ENCODE data around the gene LINC00237.

The LINC00237 gene

DNA sequence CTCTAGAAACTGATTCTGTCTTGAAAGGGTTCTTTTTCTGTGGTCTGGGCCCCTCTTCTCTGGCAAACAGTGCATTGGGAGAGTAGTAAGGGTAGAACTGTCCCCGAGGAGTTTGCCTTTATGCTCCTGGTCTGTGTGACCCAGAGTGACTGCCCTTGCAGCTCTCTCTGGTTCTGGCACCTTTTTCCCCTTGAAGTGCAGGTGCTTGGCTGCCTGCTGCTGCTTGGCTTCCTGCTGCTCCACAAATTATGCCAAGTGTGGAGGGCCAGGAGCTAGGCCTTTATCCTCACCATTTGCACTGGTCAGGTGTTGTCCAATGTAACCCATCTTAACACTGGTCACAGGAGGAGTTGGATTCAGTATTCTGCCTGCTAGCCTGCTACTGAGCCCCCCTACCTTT, 30.9 kb upstream of the LINC00237 start:
- peaks cover 70% of the 10 kb centered on the region for H3K36me3 ChIP-seq (ENCODE audit: control insufficient read depth, insufficient read depth, low read length, severe bottlenecking)

DNA sequence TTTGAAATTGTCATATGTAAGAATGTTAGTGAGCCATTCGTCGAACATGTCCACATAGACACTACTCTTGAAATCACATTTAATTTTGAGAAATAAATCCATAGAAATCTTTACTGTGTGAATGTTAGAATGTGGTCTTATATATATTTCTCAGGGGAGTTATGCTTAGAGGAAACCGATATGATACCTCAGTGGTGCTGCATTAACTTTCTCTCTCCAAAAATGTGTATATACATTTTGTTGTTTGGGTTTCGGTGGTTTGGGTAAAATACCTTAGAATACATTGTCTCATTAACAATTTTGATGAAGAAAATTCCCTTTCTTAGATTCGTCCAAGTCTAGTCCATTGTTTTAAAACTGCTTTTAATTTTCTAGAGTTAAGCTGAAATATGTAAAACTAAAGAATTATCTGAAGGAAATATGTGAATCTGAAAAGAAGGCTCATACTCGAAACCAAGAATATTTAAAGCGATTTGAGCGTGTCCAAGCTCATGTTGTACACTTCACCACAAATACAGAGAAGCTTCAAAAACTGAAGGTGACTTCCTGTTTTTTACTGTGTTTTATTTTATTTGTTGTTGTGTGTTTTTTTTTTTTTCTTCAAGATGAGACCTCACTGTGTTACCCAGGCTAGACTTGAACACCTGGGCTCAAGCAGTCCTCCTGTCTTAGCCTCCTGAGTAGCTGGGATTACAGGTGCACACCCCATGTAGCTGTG, 30.0 kb upstream of the LINC00237 start:
- DNase-seq (ENCODE audit: low read depth) = no peak
- Histone ChIP-seq H3K9me3 (ENCODE audit: control insufficient read depth, low read length) (no peaks in the 10 kb centered on the region), H3K36me3 (ENCODE audit: control insufficient read depth, insufficient read depth, low read length, severe bottlenecking) (peaks cover 67% of the 10 kb centered on the region), H3K4me1 (ENCODE audit: control insufficient read depth, insufficient read depth, low read length) (no peaks in the 10 kb centered on the region), H3K9ac (ENCODE audit: low read length) (no peak overlapping the region), H3K27me3 (replicated peaks; ENCODE audit: control insufficient read depth, insufficient read depth, low read length) (no peaks in the 10 kb centered on the region), H3K4me3 (ENCODE audit: low read length) (no peak overlapping the region)

More for the DNA sequence above, 30.9 kb upstream of the LINC00237 start:
- Histone ChIP-seq H3K9ac (ENCODE audit: low read length) (no peak overlapping the region), H3K9me3 (ENCODE audit: control insufficient read depth, low read length) (no peaks in the 10 kb centered on the region), H3K4me1 (ENCODE audit: control insufficient read depth, insufficient read depth, low read length) (no peaks in the 10 kb centered on the region), H3K27me3 (replicated peaks; ENCODE audit: control insufficient read depth, insufficient read depth, low read length) (no peaks in the 10 kb centered on the region), H3K4me3 (ENCODE audit: low read length) (no peak overlapping the region)
- no peak for DNase-seq (ENCODE audit: low read depth)

DNA sequence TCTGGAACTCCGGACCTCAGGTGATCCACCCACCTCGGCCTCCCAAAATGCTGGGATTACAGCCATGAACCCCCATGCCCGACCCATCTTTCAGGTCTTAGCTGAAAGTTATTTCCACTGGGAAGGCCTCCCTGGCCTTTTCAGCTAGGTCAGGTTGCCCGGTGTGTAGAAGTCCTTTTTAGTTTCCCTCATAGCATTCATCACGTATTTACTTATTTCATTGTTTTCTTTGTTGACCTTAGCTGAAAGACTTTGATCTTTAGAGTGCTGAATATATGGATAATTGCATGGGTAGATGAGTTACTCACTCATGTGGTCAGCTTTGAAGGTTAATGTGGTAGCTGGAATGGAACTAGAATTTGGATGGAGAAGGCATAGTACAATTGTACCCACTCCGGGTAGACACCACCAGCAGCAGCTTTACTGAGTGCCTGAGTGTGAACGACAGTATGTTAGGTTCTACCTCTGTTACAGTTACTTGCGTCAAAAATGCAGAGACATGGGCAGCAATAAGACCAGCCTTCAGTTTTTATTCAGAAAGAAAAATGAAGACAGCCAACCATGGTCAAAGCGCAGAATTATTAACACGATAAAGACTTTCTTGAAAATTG, 28.8 kb upstream of the LINC00237 start:
- no peaks in the 10 kb centered on the region for H3K4me1 ChIP-seq (ENCODE audit: control insufficient read depth, insufficient read depth, low read length)
- H3K36me3 ChIP-seq (ENCODE audit: control insufficient read depth, insufficient read depth, low read length, severe bottlenecking) = peaks cover 64% of the 10 kb centered on the region
- H3K4me3 ChIP-seq (ENCODE audit: low read length) = no peak overlapping the region
- no peak for DNase-seq (ENCODE audit: low read depth)
- no peaks in the 10 kb centered on the region for H3K9me3 ChIP-seq (ENCODE audit: control insufficient read depth, low read length)
- no peaks in the 10 kb centered on the region for H3K27me3 ChIP-seq (replicated peaks; ENCODE audit: control insufficient read depth, insufficient read depth, low read length)
- no peak overlapping the region for H3K9ac ChIP-seq (ENCODE audit: low read length)

DNA sequence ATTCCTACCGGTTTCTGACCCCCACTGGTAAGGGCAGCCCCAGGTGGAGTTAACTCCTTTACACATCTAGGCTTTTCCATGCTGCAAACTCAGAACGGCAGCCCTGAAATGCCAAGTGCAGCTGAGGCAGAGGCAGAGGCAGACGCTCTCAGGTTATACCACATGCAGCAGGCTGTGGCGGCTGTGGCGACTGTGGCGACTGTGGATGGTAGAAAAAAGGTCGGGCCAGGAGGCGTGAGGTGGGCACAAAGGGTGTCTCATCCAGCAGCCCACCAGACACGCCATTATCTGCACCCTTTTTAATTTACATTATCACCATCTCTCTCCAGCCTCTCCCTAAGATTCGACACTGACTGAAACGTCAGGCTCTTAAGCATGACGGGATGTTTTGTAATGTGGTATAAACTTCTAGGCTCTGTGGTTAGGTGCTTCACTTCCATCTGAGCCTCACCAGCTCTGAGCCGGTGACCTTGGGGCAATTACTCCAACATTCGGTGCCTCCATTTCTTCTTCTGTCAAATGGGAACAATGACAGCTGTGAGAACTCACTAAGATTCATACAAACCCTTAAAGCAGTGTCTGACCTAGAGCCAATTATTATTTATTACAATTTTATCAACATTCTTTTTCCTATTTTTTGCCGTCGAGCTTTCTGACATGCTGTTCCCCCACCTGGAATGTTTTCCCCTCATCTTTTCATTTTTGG, 27.9 kb upstream of the LINC00237 start:
- Histone ChIP-seq H3K4me3 (ENCODE audit: low read length) (no peak overlapping the region), H3K9ac (ENCODE audit: low read length) (no peak overlapping the region), H3K27me3 (replicated peaks; ENCODE audit: control insufficient read depth, insufficient read depth, low read length) (no peaks in the 10 kb centered on the region), H3K36me3 (ENCODE audit: control insufficient read depth, insufficient read depth, low read length, severe bottlenecking) (peaks cover 55% of the 10 kb centered on the region), H3K4me1 (ENCODE audit: control insufficient read depth, insufficient read depth, low read length) (no peaks in the 10 kb centered on the region), H3K9me3 (ENCODE audit: control insufficient read depth, low read length) (no peaks in the 10 kb centered on the region)
- DNase-seq (ENCODE audit: low read depth) = no peak

DNA sequence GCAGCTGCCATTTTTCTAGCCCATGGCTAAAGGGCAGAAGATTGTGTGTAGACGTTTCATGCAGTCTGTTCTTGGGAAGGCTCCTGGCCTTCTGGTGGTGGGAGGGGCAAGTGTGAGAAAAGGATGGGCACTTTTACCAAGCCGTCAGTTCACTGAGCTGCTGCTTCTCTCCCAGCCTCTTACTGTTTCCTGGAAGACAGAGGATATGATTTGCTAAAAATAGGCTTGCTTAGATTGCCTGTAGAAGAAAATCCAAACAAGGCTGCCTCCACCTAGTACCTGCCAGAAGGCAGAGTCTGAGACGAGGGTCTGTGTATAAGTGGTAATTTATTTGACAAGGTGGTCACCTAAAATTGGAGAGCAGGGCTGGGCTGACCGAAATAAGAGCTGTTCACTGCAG, 27.2 kb upstream of the LINC00237 start:
- H3K9ac ChIP-seq (ENCODE audit: low read length) = no peak overlapping the region
- no peak overlapping the region for H3K4me3 ChIP-seq (ENCODE audit: low read length)
- no peaks in the 10 kb centered on the region for H3K9me3 ChIP-seq (ENCODE audit: control insufficient read depth, low read length)
- no peaks in the 10 kb centered on the region for H3K27me3 ChIP-seq (replicated peaks; ENCODE audit: control insufficient read depth, insufficient read depth, low read length)
- H3K4me1 ChIP-seq (ENCODE audit: control insufficient read depth, insufficient read depth, low read length) = no peaks in the 10 kb centered on the region
- no peak for DNase-seq (ENCODE audit: low read depth)
- peaks cover 48% of the 10 kb centered on the region for H3K36me3 ChIP-seq (ENCODE audit: control insufficient read depth, insufficient read depth, low read length, severe bottlenecking)

DNA sequence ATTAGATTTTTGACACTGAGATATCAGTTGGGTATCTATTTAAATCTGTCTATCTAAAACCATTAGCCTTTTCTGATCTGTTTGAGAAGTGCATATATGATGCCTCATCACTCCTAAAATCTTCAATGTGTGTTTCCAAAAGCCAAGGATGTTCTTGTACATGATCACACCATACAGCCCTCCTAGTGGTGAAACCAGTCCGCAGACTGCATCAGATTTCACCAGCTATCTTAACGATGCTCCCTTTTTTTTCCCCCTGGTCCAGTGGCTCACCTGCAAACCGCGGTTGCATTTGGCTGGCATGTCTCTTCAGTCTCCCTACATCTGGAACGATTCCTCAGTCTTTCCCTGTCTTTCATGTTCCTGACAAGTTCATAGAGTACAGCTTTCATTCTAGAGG, 23.7 kb upstream of the LINC00237 start:
- DNase-seq (ENCODE audit: low read depth) = no peak
- no peak overlapping the region for H3K9ac ChIP-seq (ENCODE audit: low read length)
- H3K4me1 ChIP-seq (ENCODE audit: control insufficient read depth, insufficient read depth, low read length) = peaks cover 7% of the 10 kb centered on the region
- peaks cover 21% of the 10 kb centered on the region for H3K36me3 ChIP-seq (ENCODE audit: control insufficient read depth, insufficient read depth, low read length, severe bottlenecking)
- no peaks in the 10 kb centered on the region for H3K9me3 ChIP-seq (ENCODE audit: control insufficient read depth, low read length)
- no peaks in the 10 kb centered on the region for H3K27me3 ChIP-seq (replicated peaks; ENCODE audit: control insufficient read depth, insufficient read depth, low read length)
- no peak overlapping the region for H3K4me3 ChIP-seq (ENCODE audit: low read length)

DNA sequence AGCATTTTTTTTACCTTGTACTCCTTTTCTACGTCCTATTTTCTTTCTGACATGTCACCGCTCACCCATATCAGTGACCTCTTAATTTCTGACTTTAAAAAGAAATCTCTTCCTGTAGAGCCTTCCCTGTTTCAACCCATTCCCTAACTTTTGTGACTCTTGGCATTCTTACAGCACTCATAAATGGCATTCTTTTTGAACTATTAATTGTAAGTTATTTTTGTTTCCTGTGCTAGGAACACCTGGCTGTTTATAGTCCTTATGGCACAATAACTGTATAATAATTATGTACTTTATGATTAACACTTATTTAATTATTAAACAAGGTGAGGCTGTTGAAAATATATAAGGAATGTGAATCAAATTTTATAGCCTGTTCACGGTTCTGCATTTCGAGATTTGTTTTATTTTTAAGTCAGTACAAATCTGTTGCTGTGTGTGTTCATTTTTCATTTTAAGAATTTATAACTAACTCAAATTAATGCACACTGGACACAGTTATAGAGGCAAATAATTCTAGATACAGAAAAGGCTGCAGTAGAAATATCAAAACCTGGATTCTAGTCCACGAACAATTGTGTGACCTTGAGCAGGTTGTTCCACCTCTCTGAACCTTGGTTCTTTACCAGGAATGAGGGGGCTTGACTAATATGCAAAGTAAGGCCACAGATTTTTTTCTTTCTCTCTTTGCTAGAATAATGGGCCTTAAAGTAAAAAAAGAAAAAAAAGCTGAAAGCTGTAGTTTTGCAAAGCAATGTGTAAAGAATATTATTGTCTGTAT, 21.2 kb upstream of the LINC00237 start:
- H3K9me3 ChIP-seq (ENCODE audit: control insufficient read depth, low read length) = no peaks in the 10 kb centered on the region
- no peaks in the 10 kb centered on the region for H3K27me3 ChIP-seq (replicated peaks; ENCODE audit: control insufficient read depth, insufficient read depth, low read length)
- no peak for DNase-seq (ENCODE audit: low read depth)
- peaks cover 7% of the 10 kb centered on the region for H3K4me1 ChIP-seq (ENCODE audit: control insufficient read depth, insufficient read depth, low read length)
- peaks cover 7% of the 10 kb centered on the region for H3K36me3 ChIP-seq (ENCODE audit: control insufficient read depth, insufficient read depth, low read length, severe bottlenecking)
- H3K9ac ChIP-seq (ENCODE audit: low read length) = peak overlapping the region; percentile 90
- peak overlapping the region; percentile 87 for H3K4me3 ChIP-seq (ENCODE audit: low read length)

DNA sequence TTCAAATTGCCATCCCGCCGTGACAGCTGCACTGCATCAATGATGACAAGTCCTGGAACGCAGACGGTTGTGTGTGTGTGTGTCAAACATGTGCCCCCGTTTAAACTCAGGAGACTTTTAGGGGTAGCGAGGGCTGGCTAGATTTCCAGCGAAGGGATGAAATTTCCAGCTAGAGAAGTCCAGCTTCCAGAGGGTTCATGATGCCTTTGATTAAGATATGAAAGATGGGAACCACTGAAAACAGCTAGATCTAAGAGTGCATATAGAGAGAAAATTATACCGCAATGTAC, 20.4 kb upstream of the LINC00237 start:
- no peaks in the 10 kb centered on the region for H3K27me3 ChIP-seq (replicated peaks; ENCODE audit: control insufficient read depth, insufficient read depth, low read length)
- H3K4me1 ChIP-seq (ENCODE audit: control insufficient read depth, insufficient read depth, low read length) = peaks cover 7% of the 10 kb centered on the region
- no peaks in the 10 kb centered on the region for H3K36me3 ChIP-seq (ENCODE audit: control insufficient read depth, insufficient read depth, low read length, severe bottlenecking)
- H3K9ac ChIP-seq (ENCODE audit: low read length) = peak overlapping the region; percentile 90
- H3K4me3 ChIP-seq (ENCODE audit: low read length) = peak overlapping the region; percentile 87
- no peaks in the 10 kb centered on the region for H3K9me3 ChIP-seq (ENCODE audit: control insufficient read depth, low read length)
- peak; percentile 63 for DNase-seq (ENCODE audit: low read depth)

DNA sequence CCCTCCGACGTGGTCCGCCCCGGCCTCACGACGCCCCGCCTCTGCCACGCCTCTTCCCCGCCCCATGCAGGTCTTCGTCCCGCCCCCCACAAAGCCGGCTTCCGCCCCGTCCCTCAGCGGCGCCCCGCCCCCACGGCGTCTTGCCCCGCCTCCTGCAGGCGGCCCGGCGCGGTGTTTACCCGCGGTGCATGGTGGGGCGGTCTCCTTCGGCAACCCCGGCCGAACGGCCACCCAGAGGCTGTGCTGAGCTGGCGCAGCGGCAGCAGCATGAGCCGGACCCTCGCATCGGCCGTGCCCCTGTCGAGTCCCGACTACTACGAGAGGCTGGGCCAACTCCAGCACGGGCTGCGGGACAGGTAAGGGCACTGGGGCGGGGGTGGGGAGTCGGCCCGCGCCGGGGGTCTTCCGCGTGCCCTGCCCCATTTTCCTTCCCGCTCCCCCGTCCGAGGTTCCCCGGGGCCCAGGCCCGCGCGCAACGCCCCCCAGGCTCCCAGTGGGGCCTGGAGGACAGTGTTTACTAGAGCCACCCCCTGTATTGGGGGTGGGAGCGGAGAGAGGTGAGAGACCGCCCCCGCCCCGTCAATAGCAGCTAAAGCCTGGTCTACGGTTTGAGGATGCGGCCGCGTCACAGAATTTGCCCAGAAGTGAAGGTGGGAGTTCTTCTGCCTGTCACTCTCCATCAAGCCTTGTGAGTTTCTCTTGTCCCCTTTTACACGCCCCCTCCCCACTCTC, 19.9 kb upstream of the LINC00237 start, which contains the start of gene KIZ:
TSS of gene KIZ (plus strand) at position 234 of the 732 bp plus-strand sequence. CDS start at position 268, 34 bp downstream.
- no peaks in the 10 kb centered on the region for H3K9me3 ChIP-seq (ENCODE audit: control insufficient read depth, low read length)
- no peaks in the 10 kb centered on the region for H3K36me3 ChIP-seq (ENCODE audit: control insufficient read depth, insufficient read depth, low read length, severe bottlenecking)
- peak within 1 kb of the TSS; percentile 90 for H3K9ac ChIP-seq (ENCODE audit: low read length)
- peaks cover 7% of the 10 kb centered on the region for H3K4me1 ChIP-seq (ENCODE audit: control insufficient read depth, insufficient read depth, low read length)
- peak within 1 kb of the TSS; percentile 87 for H3K4me3 ChIP-seq (ENCODE audit: low read length)
- no peaks in the 10 kb centered on the region for H3K27me3 ChIP-seq (replicated peaks; ENCODE audit: control insufficient read depth, insufficient read depth, low read length)
- peak; percentile 99 for DNase-seq (ENCODE audit: low read depth)

DNA sequence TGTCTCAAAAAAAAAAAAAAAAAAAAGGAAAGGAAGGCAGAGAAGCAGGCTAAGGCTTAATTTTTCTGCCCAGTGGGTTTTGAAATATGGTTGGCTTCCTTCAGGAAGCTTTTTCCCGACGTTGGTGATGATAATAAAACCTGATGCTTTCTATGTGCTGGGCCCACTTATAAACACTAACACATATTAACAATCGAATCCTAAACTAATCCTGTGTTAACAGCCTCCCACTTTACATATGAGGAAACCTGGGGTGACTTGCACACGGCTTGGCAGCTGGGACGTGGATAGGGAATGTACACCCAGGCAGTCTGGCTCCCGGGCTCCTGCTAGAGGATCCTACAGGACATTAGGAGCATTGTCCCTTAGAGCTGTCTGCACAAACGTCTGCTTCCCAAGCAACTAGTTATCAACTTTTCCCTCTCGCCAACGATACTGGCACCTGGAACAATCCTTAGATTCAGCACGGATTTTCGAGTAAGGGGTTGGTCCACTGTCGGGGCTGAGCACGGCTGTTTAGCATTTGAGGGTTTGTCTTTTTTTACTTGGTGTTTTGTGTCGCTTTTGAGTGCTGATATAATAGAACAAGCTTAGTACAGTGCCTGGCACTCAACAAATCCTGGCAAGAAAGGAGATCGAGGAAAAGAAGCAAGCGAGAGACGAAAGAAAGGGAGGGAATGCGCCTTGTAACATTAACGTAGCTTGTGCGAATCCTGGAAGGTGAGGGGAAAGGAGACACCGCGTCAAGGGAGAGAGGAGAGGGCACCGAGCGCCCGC, 19.1 kb upstream of the LINC00237 start:
- H3K9me3 ChIP-seq (ENCODE audit: control insufficient read depth, low read length) = no peaks in the 10 kb centered on the region
- H3K4me3 ChIP-seq (ENCODE audit: low read length) = peak overlapping the region; percentile 87
- peaks cover 7% of the 10 kb centered on the region for H3K4me1 ChIP-seq (ENCODE audit: control insufficient read depth, insufficient read depth, low read length)
- no peaks in the 10 kb centered on the region for H3K36me3 ChIP-seq (ENCODE audit: control insufficient read depth, insufficient read depth, low read length, severe bottlenecking)
- peak; percentile 68 for DNase-seq (ENCODE audit: low read depth)
- H3K9ac ChIP-seq (ENCODE audit: low read length) = peak overlapping the region; percentile 81
- no peaks in the 10 kb centered on the region for H3K27me3 ChIP-seq (replicated peaks; ENCODE audit: control insufficient read depth, insufficient read depth, low read length)

Measured in adipocyte (in vitro differentiated cells).